ENCODE data around the gene GRB10. TPM values are rescaled to one million over a fixed set of nuclear protein-coding genes. Genes with fewer than 3 reads are reported as not detected.

GRB10 gene
- total RNA-seq, 4 donors from 2014 or later, result 40.4 to 88.6 (median 61.1) TPM

GRCh38 chr7:50745336-50745735 lies 37.4 kb downstream of the GRB10 start:
- in situ Hi-C loops (cut with MboI; ENCODE audit: low sequenced_read_pairs in 4 of 4), result no loop called here
- intact Hi-C loops (cut with DNase I; ENCODE audit: low total_unique reads), result no loop called here
- DNase-seq (no peak), ATAC-seq (no peak)
- Histone ChIP-seq H3K4me1 (peaks cover 9 to 10% of the 10 kb centered on the region in 2 donors), H3K27me3 (no peaks in the 10 kb centered on the region), H3K9me3 (no peaks in the 10 kb centered on the region), H3K27ac (no peak overlapping the region), H3K4me3 (no peak overlapping the region), H3K36me3 (no peaks in the 10 kb centered on the region)
- TF ChIP-seq POLR2A (IDR thresholded peaks at IDR 0.05) (no peak), CTCF (IDR thresholded peaks at IDR 0.05 in 4 of 5, conservative IDR thresholded peaks at IDR 0.05 in 1 of 5) (no peak)

GRCh38 chr7:50743893-50744292 lies 38.8 kb downstream of the GRB10 start:
- intact Hi-C loops (cut with DNase I; ENCODE audit: low total_unique reads), result no loop called here
- Histone ChIP-seq H3K36me3 (no peaks in the 10 kb centered on the region), H3K27me3 (no peaks in the 10 kb centered on the region), H3K27ac (no peak overlapping the region), H3K4me1 (peaks cover 17 to 19% of the 10 kb centered on the region in 2 donors), H3K4me3 (no peak overlapping the region), H3K9me3 (no peaks in the 10 kb centered on the region)
- in situ Hi-C loops (cut with MboI; ENCODE audit: low sequenced_read_pairs in 4 of 4), result no loop called here
- TF ChIP-seq POLR2A (IDR thresholded peaks at IDR 0.05) (no peak), CTCF (IDR thresholded peaks at IDR 0.05 in 4 of 5, conservative IDR thresholded peaks at IDR 0.05 in 1 of 5) (no peak)
- ATAC-seq (no peak), DNase-seq (no peak)

GRCh38 chr7:50743016-50743415 lies 39.7 kb downstream of the GRB10 start:
- Histone ChIP-seq H3K4me3 (no peak overlapping the region), H3K36me3 (no peaks in the 10 kb centered on the region), H3K27me3 (no peaks in the 10 kb centered on the region), H3K27ac (no peak overlapping the region), H3K4me1 (peaks cover 17 to 19% of the 10 kb centered on the region in 2 donors), H3K9me3 (no peaks in the 10 kb centered on the region)
- DNase-seq (no peak), ATAC-seq (no peak)
- in situ Hi-C loops (cut with MboI; ENCODE audit: low sequenced_read_pairs in 4 of 4) (no loop called here), intact Hi-C loops (cut with DNase I; ENCODE audit: low total_unique reads) (no loop called here)
- TF ChIP-seq CTCF (IDR thresholded peaks at IDR 0.05 in 4 of 5, conservative IDR thresholded peaks at IDR 0.05 in 1 of 5) (no peak), POLR2A (IDR thresholded peaks at IDR 0.05) (no peak)

- H3K27me3 ChIP-seq, result no peaks in the 10 kb centered on the region
- peaks cover 17 to 19% of the 10 kb centered on the region in 2 donors for H3K4me1 ChIP-seq
- no peak overlapping the region for H3K4me3 ChIP-seq
- in situ Hi-C loops (cut with MboI; ENCODE audit: low sequenced_read_pairs in 4 of 4), result no loop called here
- H3K9me3 ChIP-seq, result no peaks in the 10 kb centered on the region
- no peak for DNase-seq
- H3K27ac ChIP-seq, result no peak overlapping the region
- TF ChIP-seq CTCF (IDR thresholded peaks at IDR 0.05 in 4 of 5, conservative IDR thresholded peaks at IDR 0.05 in 1 of 5) (no peak), POLR2A (IDR thresholded peaks at IDR 0.05) (no peak)
- no peaks in the 10 kb centered on the region for H3K36me3 ChIP-seq
- intact Hi-C loops (cut with DNase I; ENCODE audit: low total_unique reads), result no loop called here
- ATAC-seq, result no peak
Observed at GRCh38 chr7:50742401-50742800, 40.3 kb downstream of the GRB10 start.

GRCh38 chr7:50739744-50740435 lies 42.8 kb downstream of the GRB10 start:
- no peak overlapping the region for H3K4me3 ChIP-seq
- intact Hi-C loops (cut with DNase I; ENCODE audit: low total_unique reads), result no loop called here
- TF ChIP-seq CTCF (IDR thresholded peaks at IDR 0.05 in 4 of 5, conservative IDR thresholded peaks at IDR 0.05 in 1 of 5) (no peak), POLR2A (IDR thresholded peaks at IDR 0.05) (no peak)

More at GRCh38 chr7:50739744-50740435, 42.8 kb downstream of the GRB10 start:
- no peak for ATAC-seq
- Histone ChIP-seq H3K27ac (no peak overlapping the region), H3K27me3 (no peaks in the 10 kb centered on the region), H3K9me3 (no peaks in the 10 kb centered on the region), H3K36me3 (no peaks in the 10 kb centered on the region), H3K4me1 (peaks cover 14 to 19% of the 10 kb centered on the region in 2 donors)
- no peak for DNase-seq
- in situ Hi-C loops (cut with MboI; ENCODE audit: low sequenced_read_pairs in 4 of 4), result no loop called here
